GM12873 (cell line): ENCODE data around the gene FMN1.

ENCODE experiments used
- TF ChIP-seq, protein P1 (sequence below): IDR thresholded peaks from 2 replicates; pipeline ENCODE4 v1.5.1; 2012; ENCODE audit warnings: low read depth, mild to moderate bottlenecking, moderate library complexity, low read length, control low read depth; ENCODE audit not compliant: insufficient read depth; ENCODE audit errors: missing control alignments

The FMN1 gene

DNA sequence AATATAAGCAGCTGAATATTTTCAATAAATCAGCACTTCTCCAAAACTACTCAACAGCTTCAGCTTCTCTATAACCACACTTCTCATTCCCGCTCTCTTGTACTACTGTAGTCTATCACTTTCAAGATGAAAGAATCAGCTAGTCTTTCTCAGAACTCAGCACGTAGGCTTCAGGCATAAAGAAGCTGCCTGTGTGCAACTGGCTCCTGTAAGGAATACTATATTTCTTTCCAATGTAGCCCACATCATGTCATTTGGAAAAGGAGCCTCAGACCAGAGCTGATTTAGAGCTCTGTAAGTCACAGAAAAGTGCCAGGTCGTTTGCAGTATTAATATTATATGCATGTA, 62.3 kb downstream of the FMN1 start:
- TF ChIP-seq, protein P1, sequence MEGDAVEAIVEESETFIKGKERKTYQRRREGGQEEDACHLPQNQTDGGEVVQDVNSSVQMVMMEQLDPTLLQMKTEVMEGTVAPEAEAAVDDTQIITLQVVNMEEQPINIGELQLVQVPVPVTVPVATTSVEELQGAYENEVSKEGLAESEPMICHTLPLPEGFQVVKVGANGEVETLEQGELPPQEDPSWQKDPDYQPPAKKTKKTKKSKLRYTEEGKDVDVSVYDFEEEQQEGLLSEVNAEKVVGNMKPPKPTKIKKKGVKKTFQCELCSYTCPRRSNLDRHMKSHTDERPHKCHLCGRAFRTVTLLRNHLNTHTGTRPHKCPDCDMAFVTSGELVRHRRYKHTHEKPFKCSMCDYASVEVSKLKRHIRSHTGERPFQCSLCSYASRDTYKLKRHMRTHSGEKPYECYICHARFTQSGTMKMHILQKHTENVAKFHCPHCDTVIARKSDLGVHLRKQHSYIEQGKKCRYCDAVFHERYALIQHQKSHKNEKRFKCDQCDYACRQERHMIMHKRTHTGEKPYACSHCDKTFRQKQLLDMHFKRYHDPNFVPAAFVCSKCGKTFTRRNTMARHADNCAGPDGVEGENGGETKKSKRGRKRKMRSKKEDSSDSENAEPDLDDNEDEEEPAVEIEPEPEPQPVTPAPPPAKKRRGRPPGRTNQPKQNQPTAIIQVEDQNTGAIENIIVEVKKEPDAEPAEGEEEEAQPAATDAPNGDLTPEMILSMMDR: no peak

DNA sequence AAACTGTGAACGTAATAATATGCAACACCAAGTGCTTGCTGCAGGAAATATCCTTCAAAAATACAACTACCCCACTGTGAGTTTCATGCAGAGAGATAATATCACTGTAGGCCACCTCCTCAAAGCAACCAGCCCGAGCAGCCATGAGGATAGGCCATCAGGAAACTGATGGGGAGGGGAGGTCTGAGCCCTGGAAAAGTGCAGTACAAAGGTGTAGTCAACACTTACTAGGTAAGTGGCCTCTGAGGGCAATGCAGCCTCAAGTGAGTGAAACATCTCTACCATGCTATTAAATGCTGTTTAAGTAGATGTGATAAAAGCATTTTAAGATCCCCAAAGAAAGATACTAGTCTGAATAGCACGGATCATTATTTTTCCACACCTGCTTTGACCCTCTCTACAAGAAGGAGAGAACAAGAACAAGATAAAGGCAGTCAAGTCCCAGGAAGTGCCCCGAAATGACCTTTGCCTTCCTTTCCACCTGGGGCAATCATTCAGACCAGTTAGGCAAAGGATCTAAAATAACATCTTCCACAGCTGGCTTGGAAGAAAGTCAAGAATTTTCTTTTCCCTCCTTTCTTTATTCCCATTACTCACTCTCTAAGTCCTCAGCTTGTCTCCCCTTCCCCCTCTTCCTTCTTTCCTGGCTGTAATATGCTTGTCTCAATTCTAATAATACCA, 62.8 kb downstream of the FMN1 start:
- TF ChIP-seq, protein P1: no peak

DNA sequence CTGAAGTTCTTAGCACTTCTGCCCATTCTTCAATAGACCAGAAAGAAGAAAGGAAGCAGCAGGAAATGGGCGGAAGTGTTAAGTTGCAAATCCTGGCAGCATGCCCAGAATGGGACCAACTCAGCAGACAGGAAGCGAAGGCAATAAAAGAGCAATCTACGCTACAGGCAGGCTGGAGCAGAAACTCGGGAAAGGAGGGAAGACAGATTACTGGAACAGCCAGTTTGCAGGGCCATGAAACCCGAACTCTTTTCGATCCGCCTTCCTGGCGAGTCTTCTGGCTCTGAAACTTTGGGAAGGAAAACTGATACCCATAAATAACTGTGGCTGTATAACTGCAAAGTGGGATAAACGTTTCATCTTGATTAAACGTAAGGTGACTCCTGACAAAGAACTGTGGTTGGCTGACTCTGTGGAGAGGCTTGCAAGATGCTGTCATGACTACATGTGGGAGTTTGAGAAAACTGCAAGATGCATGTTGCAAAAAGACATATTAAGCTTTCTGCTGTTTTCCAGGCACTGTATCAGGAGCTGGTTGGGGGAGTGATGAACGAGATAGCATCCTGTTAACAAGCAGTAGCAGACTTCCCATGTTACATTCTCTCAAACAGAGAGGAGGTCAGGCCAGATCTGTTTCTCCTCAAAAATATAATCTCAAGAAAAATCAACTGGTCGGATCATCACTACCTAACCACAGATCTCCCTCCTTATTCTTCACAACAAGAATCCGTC, 67.8 kb downstream of the FMN1 start:
- TF ChIP-seq, protein P1: no peak

DNA sequence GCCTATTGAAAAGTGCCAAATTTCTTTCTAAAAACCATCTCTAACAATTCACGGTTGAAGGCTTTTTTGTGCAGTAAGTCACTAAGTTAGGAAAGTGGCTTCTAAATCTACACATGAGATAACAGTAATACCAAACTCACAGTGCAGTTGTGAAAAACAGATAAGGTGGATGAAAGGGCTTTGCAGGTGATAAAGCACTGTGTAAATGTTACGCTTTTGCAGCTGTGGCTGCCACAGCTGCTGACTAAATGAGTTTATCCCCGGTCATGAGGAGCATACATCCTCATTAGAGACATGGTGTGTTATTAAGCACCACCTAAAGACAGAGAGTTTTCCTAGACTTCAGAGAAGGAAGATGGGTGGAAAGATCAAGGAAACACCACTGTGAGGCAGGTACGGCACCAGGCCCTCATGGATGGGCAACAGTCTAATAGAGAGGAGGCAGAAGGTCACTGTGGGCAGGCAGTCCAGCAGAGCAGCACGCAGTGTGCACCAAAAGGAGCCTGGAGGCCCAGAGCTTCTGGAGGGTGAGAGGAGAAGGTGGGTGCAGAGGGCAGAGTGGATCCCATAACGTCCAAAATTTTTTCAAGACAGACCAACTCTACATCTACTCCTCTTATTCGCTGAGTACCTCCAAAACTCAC, 68.5 kb downstream of the FMN1 start:
- TF ChIP-seq, protein P1: no peak

DNA sequence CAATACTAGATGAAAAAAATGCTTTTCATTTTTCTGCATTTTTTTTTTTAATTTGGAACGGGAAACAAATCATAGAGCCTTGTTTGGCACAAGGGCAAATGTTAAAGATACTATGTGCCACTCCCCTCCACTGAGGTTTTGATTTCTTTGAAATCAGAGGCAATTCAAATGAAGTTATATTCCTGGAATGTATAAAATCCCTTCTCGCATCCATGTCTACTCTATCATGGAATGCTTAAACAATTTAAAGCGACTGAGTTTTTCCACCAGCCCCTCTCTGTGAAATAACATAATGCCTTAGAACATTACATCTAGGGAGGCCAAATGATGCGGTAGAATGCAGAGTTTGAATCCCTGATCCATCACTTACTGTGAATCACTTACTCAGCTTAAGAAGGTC, 69.7 kb downstream of the FMN1 start:
- TF ChIP-seq, protein P1: no peak

DNA sequence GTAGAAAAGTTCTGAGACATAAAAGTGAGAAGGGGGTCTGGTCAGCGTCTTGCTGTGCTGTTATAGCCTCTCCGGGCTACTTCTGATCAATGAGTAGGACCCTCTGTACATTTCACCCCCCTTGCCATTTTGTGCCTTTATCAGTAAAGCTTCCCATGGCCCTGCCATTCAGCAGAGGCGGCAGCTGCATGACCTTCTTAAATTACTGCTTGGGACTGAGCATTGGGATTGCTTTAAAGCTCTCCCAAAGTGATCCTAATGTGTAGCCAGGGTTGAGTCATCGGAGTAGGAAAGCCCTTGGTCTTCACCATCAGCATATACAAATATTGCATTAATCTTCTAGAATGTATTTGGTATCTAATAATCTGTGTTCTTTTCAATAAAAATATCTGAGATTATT, 70.2 kb downstream of the FMN1 start:
- TF ChIP-seq, protein P1: no peak

DNA sequence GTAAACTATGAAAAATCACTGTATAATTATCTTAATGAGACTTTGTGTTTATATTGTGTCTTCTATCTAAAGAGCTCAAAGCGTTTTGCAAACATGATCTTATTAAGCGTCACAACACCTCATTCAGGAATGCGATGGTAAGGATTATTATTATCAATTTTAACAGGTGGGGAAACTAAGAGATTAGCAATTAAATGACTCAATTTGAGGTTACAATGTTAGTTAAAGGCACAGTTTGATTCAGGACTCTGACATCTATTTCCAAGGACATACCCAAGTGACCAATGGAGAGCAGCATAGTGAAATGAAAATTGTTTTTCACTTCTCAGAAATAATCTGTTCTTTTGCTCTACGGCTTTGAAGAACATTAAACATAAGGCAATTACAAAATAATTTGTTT, 74.6 kb downstream of the FMN1 start:
- TF ChIP-seq, protein P1: no peak
